GM19438 (cell line): Measurements from ENCODE around the gene KIF20B.
"Not testable (repeated sequence)": the region's sequence is repeated elsewhere in the genome, so short reads cannot be mapped to it uniquely, and the experiment has no call there.

ENCODE experiments used
- ATAC-seq: cut with Tn5 transposase; IDR thresholded peaks from one replicate; pipeline ENCODE4 v1.9.1; 2021; ENCODE audit warnings: low read depth; ENCODE audit not compliant: unreplicated experiment

Gene KIF20B

GRCh38 chr10:89690027-89690426, 11.4 kb upstream of the KIF20B start:
- no peak for ATAC-seq

GRCh38 chr10:89692416-89692815, 9.0 kb upstream of the KIF20B start:
- no peak for ATAC-seq

GRCh38 chr10:89693176-89693575, 8.2 kb upstream of the KIF20B start:
- ATAC-seq: no peak

- no peak for ATAC-seq
Measured at GRCh38 chr10:89695307-89695706, 6.1 kb upstream of the KIF20B start.

GRCh38 chr10:89697946-89698345, 3.4 kb upstream of the KIF20B start:
- ATAC-seq: no peak

- no peak for ATAC-seq
Measured at GRCh38 chr10:89699581-89700064, 1.8 kb upstream of the KIF20B start.

- ATAC-seq: no peak
Measured at GRCh38 chr10:89700923-89701241, 508 bp upstream of the KIF20B start.

- no peak for ATAC-seq
Measured at GRCh38 chr10:89702121-89702480, 711 bp downstream of the KIF20B start.

GRCh38 chr10:89705466-89705865, 4.1 kb downstream of the KIF20B start:
- no peak for ATAC-seq

- no peak for ATAC-seq
Measured at GRCh38 chr10:89706011-89706410, 4.6 kb downstream of the KIF20B start.

- no peak for ATAC-seq
Measured at GRCh38 chr10:89707372-89707771, 6.0 kb downstream of the KIF20B start.

GRCh38 chr10:89710753-89711152, 9.4 kb downstream of the KIF20B start:
- no peak for ATAC-seq

- ATAC-seq: no peak
Measured at GRCh38 chr10:89734616-89735015, 33.2 kb downstream of the KIF20B start.

GRCh38 chr10:89738551-89739209, 37.3 kb downstream of the KIF20B start:
- peak; percentile 93 for ATAC-seq

- no peak for ATAC-seq
Measured at GRCh38 chr10:89741126-89741762, 39.9 kb downstream of the KIF20B start.

GRCh38 chr10:89744026-89744425, 42.6 kb downstream of the KIF20B start:
- ATAC-seq: no peak

GRCh38 chr10:89745903-89746302, 44.5 kb downstream of the KIF20B start:
- no peak for ATAC-seq

GRCh38 chr10:89750441-89750840, 49.1 kb downstream of the KIF20B start:
- ATAC-seq: no peak

- no peak for ATAC-seq
Measured at GRCh38 chr10:89755374-89755773, 54.0 kb downstream of the KIF20B start.

- no peak for ATAC-seq
Measured at GRCh38 chr10:89759531-89759930, 58.1 kb downstream of the KIF20B start.

GRCh38 chr10:89763671-89764070, 62.3 kb downstream of the KIF20B start:
- ATAC-seq: not testable (repeated sequence)

- ATAC-seq: no peak
Measured at GRCh38 chr10:89771684-89772083, 70.3 kb downstream of the KIF20B start.
